SU-DHL-6 (cell line): ENCODE measurements around the gene AK1.

Experiments used
- EZH2phosphoT487 ChIP-seq: fragments of 200-600 bp; sonication (generic), shearing (Covaris generic); conservative IDR thresholded peaks from 2 replicates; pipeline ENCODE4 v1.6.1; 2018; ENCODE audit warnings: mild to moderate bottlenecking, antibody characterized with exemption, low read length, moderate library complexity, mixed read lengths
- TF ChIP-seq, protein P1 (sequence below): fragments of 200-600 bp; sonication (generic); IDR thresholded peaks from one replicate; pipeline ENCODE4 v1.5.1; 2017; ENCODE audit warnings: antibody characterized with exemption, mild to moderate bottlenecking, low read length, moderate library complexity; ENCODE audit not compliant: insufficient read depth, poor library complexity, severe bottlenecking

DNA sequence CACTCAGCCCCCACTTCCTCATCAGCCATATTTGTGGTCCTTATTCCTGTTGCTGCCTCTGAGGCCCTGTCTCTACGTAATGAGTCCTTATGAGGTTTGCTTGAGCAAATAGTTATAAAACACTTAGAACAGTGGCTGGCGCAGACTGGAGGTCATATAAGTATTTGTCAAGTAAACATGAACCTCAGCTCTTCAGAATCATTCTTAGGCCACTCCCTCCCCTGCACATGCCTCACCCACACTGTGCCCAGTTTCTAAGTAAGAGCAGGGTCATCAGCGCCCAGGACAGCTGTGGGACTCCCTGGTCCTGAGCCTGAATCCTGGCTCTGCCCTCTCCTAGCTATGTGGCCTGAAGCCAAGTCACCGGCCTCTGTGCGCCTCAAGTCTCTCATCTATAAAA is 35.4 kb upstream of the AK1 start:
- TF ChIP-seq, protein P1, sequence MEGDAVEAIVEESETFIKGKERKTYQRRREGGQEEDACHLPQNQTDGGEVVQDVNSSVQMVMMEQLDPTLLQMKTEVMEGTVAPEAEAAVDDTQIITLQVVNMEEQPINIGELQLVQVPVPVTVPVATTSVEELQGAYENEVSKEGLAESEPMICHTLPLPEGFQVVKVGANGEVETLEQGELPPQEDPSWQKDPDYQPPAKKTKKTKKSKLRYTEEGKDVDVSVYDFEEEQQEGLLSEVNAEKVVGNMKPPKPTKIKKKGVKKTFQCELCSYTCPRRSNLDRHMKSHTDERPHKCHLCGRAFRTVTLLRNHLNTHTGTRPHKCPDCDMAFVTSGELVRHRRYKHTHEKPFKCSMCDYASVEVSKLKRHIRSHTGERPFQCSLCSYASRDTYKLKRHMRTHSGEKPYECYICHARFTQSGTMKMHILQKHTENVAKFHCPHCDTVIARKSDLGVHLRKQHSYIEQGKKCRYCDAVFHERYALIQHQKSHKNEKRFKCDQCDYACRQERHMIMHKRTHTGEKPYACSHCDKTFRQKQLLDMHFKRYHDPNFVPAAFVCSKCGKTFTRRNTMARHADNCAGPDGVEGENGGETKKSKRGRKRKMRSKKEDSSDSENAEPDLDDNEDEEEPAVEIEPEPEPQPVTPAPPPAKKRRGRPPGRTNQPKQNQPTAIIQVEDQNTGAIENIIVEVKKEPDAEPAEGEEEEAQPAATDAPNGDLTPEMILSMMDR: no peak
- no peak for TF ChIP-seq EZH2phosphoT487
